Parathyroid adenoma (tissue), 2 donors: Measurements from ENCODE around the gene GABRG3.
A peak's percentile ranks its signal among the peaks of the same experiment; 100 is the strongest.
"Not testable (repeated sequence)": the region's sequence is repeated elsewhere in the genome, so short reads cannot be mapped to it uniquely, and the experiment has no call there.

ENCODE experiments used
- H2AFZ ChIP-seq: fragments of 300-600 bp; sonication (generic); one replicate; pipeline ENCODE4 v1.7.0; 2017; ENCODE audit warnings: antibody characterized with exemption, mild to moderate bottlenecking
- H3K27ac ChIP-seq: fragments of 300-600 bp; sonication (generic); one replicate; pipeline ENCODE4 v1.7.0; 2017
- H3K27me3 ChIP-seq: fragments of 300-600 bp; sonication (generic); one replicate; pipeline ENCODE4 v1.7.0; 2017; ENCODE audit warnings: low read length; ENCODE audit not compliant: control insufficient read depth, insufficient read depth
- H3K36me3 ChIP-seq: fragments of 300-600 bp; sonication (generic); one replicate; pipeline ENCODE4 v1.7.0; 2017; ENCODE audit warnings: low read length; ENCODE audit not compliant: control insufficient read depth, insufficient read depth
- H3K4me1 ChIP-seq: fragments of 300-600 bp; sonication (generic); one replicate; pipeline ENCODE4 v1.7.0; 2017; ENCODE audit warnings: control low read depth
- H3K4me2 ChIP-seq: fragments of 300-600 bp; sonication (generic); one replicate; pipeline ENCODE4 v1.7.0; 2017; ENCODE audit warnings: low read length
- H3K4me3 ChIP-seq: fragments of 300-600 bp; sonication (generic); one replicate; pipeline ENCODE4 v1.7.0; 2017; ENCODE audit warnings: low read depth, low read length
- H3K79me2 ChIP-seq: fragments of 300-600 bp; sonication (generic); one replicate; pipeline ENCODE4 v1.7.0; 2017; ENCODE audit warnings: control low read depth
- H3K9ac ChIP-seq: fragments of 300-600 bp; sonication (generic); one replicate; pipeline ENCODE4 v1.7.0; 2017; ENCODE audit warnings: mild to moderate bottlenecking
- H3K9me3 ChIP-seq: fragments of 300-600 bp; sonication (generic); one replicate; pipeline ENCODE4 v1.7.0; 2017; ENCODE audit warnings: low read length; ENCODE audit not compliant: control insufficient read depth
- CTCF ChIP-seq: fragments of 300-600 bp; sonication (generic); IDR thresholded peaks from one replicate; pipeline ENCODE4 v1.7.0; 2017; ENCODE audit warnings: antibody characterized with exemption, mild to moderate bottlenecking
- donor health status: primary hyperparathyroidism.

The GABRG3 gene

GRCh38 chr15:26974120-26974780 is 3.3 kb downstream of the GABRG3 start:
- H3K27me3 ChIP-seq, result no peaks in the 10 kb centered on the region
- peak; percentile 16 for TF ChIP-seq CTCF
- no peak overlapping the region for H2AFZ ChIP-seq
- no peak overlapping the region for H3K4me2 ChIP-seq
- H3K4me3 ChIP-seq, result no peak overlapping the region
- H3K79me2 ChIP-seq, result no peaks in the 10 kb centered on the region
- H3K27ac ChIP-seq, result no peak overlapping the region
- no peaks in the 10 kb centered on the region for H3K36me3 ChIP-seq
- H3K4me1 ChIP-seq, result no peaks in the 10 kb centered on the region
- no peak overlapping the region for H3K9ac ChIP-seq
- no peaks in the 10 kb centered on the region for H3K9me3 ChIP-seq

- H3K9ac ChIP-seq, result no peak overlapping the region
- no peaks in the 10 kb centered on the region for H3K4me1 ChIP-seq
- no peaks in the 10 kb centered on the region for H3K79me2 ChIP-seq
- H3K27me3 ChIP-seq, result no peaks in the 10 kb centered on the region
- no peak for TF ChIP-seq CTCF
- no peak overlapping the region for H3K4me3 ChIP-seq
- H3K27ac ChIP-seq, result no peak overlapping the region
- no peaks in the 10 kb centered on the region for H3K36me3 ChIP-seq
- no peak overlapping the region for H2AFZ ChIP-seq
- H3K9me3 ChIP-seq, result no peaks in the 10 kb centered on the region
- no peak overlapping the region for H3K4me2 ChIP-seq
Observed at GRCh38 chr15:26981492-26981891, 10.5 kb downstream of the GABRG3 start.

GRCh38 chr15:26983822-26984221 is 12.8 kb downstream of the GABRG3 start:
- Histone ChIP-seq H3K4me3 (no peak overlapping the region), H3K4me1 (no peaks in the 10 kb centered on the region), H3K79me2 (no peaks in the 10 kb centered on the region), H3K27me3 (no peaks in the 10 kb centered on the region), H3K9me3 (no peaks in the 10 kb centered on the region), H2AFZ (no peak overlapping the region), H3K27ac (no peak overlapping the region), H3K36me3 (no peaks in the 10 kb centered on the region), H3K4me2 (no peak overlapping the region), H3K9ac (no peak overlapping the region)
- no peak for TF ChIP-seq CTCF

- no peak for TF ChIP-seq CTCF
- H3K36me3 ChIP-seq, result no peaks in the 10 kb centered on the region
- H3K4me3 ChIP-seq, result no peak overlapping the region
- no peaks in the 10 kb centered on the region for H3K27me3 ChIP-seq
- no peak overlapping the region for H3K4me2 ChIP-seq
- no peaks in the 10 kb centered on the region for H3K9me3 ChIP-seq
- no peak overlapping the region for H2AFZ ChIP-seq
- no peak overlapping the region for H3K27ac ChIP-seq
- no peaks in the 10 kb centered on the region for H3K79me2 ChIP-seq
- H3K9ac ChIP-seq, result no peak overlapping the region
- no peaks in the 10 kb centered on the region for H3K4me1 ChIP-seq
Observed at GRCh38 chr15:26985050-26985449, 14.1 kb downstream of the GABRG3 start.

GRCh38 chr15:26996250-26996649 is 25.3 kb downstream of the GABRG3 start:
- Histone ChIP-seq H3K79me2 (no peaks in the 10 kb centered on the region), H3K4me3 (no peak overlapping the region), H3K4me1 (no peaks in the 10 kb centered on the region), H3K9ac (no peak overlapping the region), H3K4me2 (no peak overlapping the region), H3K27me3 (no peaks in the 10 kb centered on the region), H3K27ac (no peak overlapping the region), H3K9me3 (no peaks in the 10 kb centered on the region), H2AFZ (no peak overlapping the region), H3K36me3 (no peaks in the 10 kb centered on the region)
- no peak for TF ChIP-seq CTCF

GRCh38 chr15:27003003-27003402 is 32.0 kb downstream of the GABRG3 start:
- not testable (repeated sequence) for H3K4me1 ChIP-seq, H3K27me3 ChIP-seq, H3K9me3 ChIP-seq, H3K36me3 ChIP-seq, H3K4me3 ChIP-seq, H2AFZ ChIP-seq, H3K27ac ChIP-seq, H3K4me2 ChIP-seq, H3K9ac ChIP-seq, H3K79me2 ChIP-seq

GRCh38 chr15:27004226-27004625 is 33.2 kb downstream of the GABRG3 start:
- not testable (repeated sequence) for H3K4me1 ChIP-seq, H2AFZ ChIP-seq, H3K4me3 ChIP-seq, H3K36me3 ChIP-seq, H3K4me2 ChIP-seq, H3K9ac ChIP-seq, H3K27me3 ChIP-seq, H3K27ac ChIP-seq, H3K9me3 ChIP-seq, H3K79me2 ChIP-seq
